Neural progenitor cell (in vitro differentiated cells): ENCODE data around the gene LRRC49. TPM values are rescaled to one million over a fixed set of nuclear protein-coding genes. Genes with fewer than 3 reads are reported as not detected.

Source experiments
- DNase-seq: peaks from one replicate; pipeline ENCODE4 v3.0.0-alpha.2; 2016; ENCODE audit warnings: low spot score
- H2AFZ ChIP-seq: fragments of 200-600 bp; sonication (generic); replicated peaks from 2 replicates; pipeline ENCODE4 v1.6.1; 2016; ENCODE audit warnings: antibody characterized with exemption
- H3F3A ChIP-seq: fragments of 200-600 bp; sonication (generic); 2 replicates; pipeline ENCODE4 v1.6.1; 2016; ENCODE audit warnings: antibody characterized with exemption, low read depth
- H3K27ac ChIP-seq: fragments of 200-600 bp; sonication (generic); 2 replicates; pipeline ENCODE4 v1.5.1; 2016; ENCODE audit warnings: mild to moderate bottlenecking
- H3K27me3 ChIP-seq: fragments of 200-600 bp; sonication (generic); 2 replicates; pipeline ENCODE4 v1.6.1; 2016; ENCODE audit warnings: mild to moderate bottlenecking, moderate library complexity
- H3K36me3 ChIP-seq: fragments of 200-600 bp; sonication (generic); 2 replicates; pipeline ENCODE4 v1.5.1; 2016
- H3K4me1 ChIP-seq: fragments of 200-600 bp; sonication (generic); 2 replicates; pipeline ENCODE4 v1.6.1; 2016; ENCODE audit warnings: mixed run types
- H3K4me2 ChIP-seq: fragments of 200-600 bp; sonication (generic); 2 replicates; pipeline ENCODE4 v1.6.1; 2016
- H3K4me3 ChIP-seq: fragments of 200-600 bp; sonication (generic); 2 replicates; pipeline ENCODE4 v1.5.1; 2016
- H3K79me2 ChIP-seq: fragments of 200-600 bp; sonication (generic); 2 replicates; pipeline ENCODE4 v1.6.1; 2016; ENCODE audit warnings: low read depth
- H3K9ac ChIP-seq: fragments of 200-600 bp; sonication (generic); 2 replicates; pipeline ENCODE4 v1.6.1; 2016
- H3K9me3 ChIP-seq: fragments of 200-600 bp; sonication (generic); 2 replicates; pipeline ENCODE4 v1.5.1; 2016; ENCODE audit warnings: low read depth
- H4K20me1 ChIP-seq: fragments of 200-600 bp; sonication (generic); 2 replicates; pipeline ENCODE4 v1.6.1; 2016; ENCODE audit warnings: low read depth
- H3K27ac Mint-ChIP-seq: 3 replicates; pipeline ENCODE4 v1.8.0; 2021; ENCODE audit warnings: mixed read lengths
- H3K27me3 Mint-ChIP-seq: 2 replicates; pipeline ENCODE4 v1.8.0; 2022; ENCODE audit warnings: low read depth, mild to moderate bottlenecking, inconsistent platforms, moderate library complexity, mixed read lengths; ENCODE audit not compliant: insufficient read depth
- H3K36me3 Mint-ChIP-seq: 3 replicates; pipeline ENCODE4 v1.8.0; 2021; ENCODE audit warnings: mixed read lengths
- H3K4me1 Mint-ChIP-seq: 3 replicates; pipeline ENCODE4 v1.8.0; 2021; ENCODE audit warnings: mixed read lengths
- H3K4me3 Mint-ChIP-seq: 3 replicates; pipeline ENCODE4 v1.8.0; 2021; ENCODE audit warnings: mild to moderate bottlenecking, moderate library complexity, mixed read lengths
- H3K9me3 Mint-ChIP-seq: 3 replicates; pipeline ENCODE4 v1.8.0; 2020; ENCODE audit warnings: mixed read lengths
- CTCF ChIP-seq: fragments of 200-600 bp; sonication (generic); IDR thresholded peaks from 2 replicates; pipeline ENCODE4 v1.5.1; 2017; ENCODE audit warnings: antibody characterized with exemption, mild to moderate bottlenecking
- EZH2 ChIP-seq: fragments of 200-600 bp; sonication (generic); IDR thresholded peaks from 2 replicates; pipeline ENCODE4 v1.6.1; 2017; ENCODE audit warnings: antibody characterized with exemption, mild to moderate bottlenecking, moderate library complexity
- EZH2phosphoT487 ChIP-seq: fragments of 200-600 bp; sonication (generic); IDR thresholded peaks from 2 replicates; pipeline ENCODE4 v1.6.1; 2017; ENCODE audit warnings: antibody characterized with exemption
- total RNA-seq: library from RNA; depleted of rRNA; stranded (reverse); fragments of >200 nt; gene quantifications from 2 replicates; pipeline ENCODE4 v1.2.3, GENCODE V29; 2015; ENCODE audit warnings: low replicate concordance

The LRRC49 gene
- total RNA-seq, 1 donor from 2014 or later = 62.4 TPM

- Histone ChIP-seq H3K4me1 (no peaks in the 10 kb centered on the region), H4K20me1 (no peaks in the 10 kb centered on the region)
- peaks cover 3% of the 10 kb centered on the region for H3K27me3 Mint-ChIP-seq
These were observed 102.9 kb downstream of the LRRC49 start for GRCh38 chr15:70995383-70995970.

GRCh38 chr15:70998319-70998718, 105.7 kb downstream of the LRRC49 start:
- Mint-ChIP-seq H3K4me1 (no peaks in the 10 kb centered on the region), H3K9me3 (peaks cover 12% of the 10 kb centered on the region), H3K4me3 (no peak overlapping the region), H3K27me3 (peaks cover 3% of the 10 kb centered on the region), H3K27ac (no peak overlapping the region), H3K36me3 (peaks cover 28% of the 10 kb centered on the region)
- H3K36me3 ChIP-seq = peaks cover 11% of the 10 kb centered on the region
- H3K4me3 ChIP-seq = no peak overlapping the region
- no peak overlapping the region for H3K9ac ChIP-seq
- H3K9me3 ChIP-seq = peaks cover 10% of the 10 kb centered on the region
- H2AFZ ChIP-seq = no peak overlapping the region
- no peaks in the 10 kb centered on the region for H3K27me3 ChIP-seq
- H3K4me2 ChIP-seq = no peak overlapping the region
- no peaks in the 10 kb centered on the region for H3F3A ChIP-seq
- no peak overlapping the region for H3K27ac ChIP-seq
- no peaks in the 10 kb centered on the region for H4K20me1 ChIP-seq
- no peak for DNase-seq
- no peaks in the 10 kb centered on the region for H3K79me2 ChIP-seq
- no peak for TF ChIP-seq EZH2phosphoT487
- H3K4me1 ChIP-seq = no peaks in the 10 kb centered on the region

More at GRCh38 chr15:70995383-70995970, 102.9 kb downstream of the LRRC49 start:
- no peak overlapping the region for H3K27ac Mint-ChIP-seq
- no peak overlapping the region for H3K27ac ChIP-seq
- peaks cover 22% of the 10 kb centered on the region for H3K36me3 ChIP-seq
- no peaks in the 10 kb centered on the region for H3K79me2 ChIP-seq
- peaks cover 39% of the 10 kb centered on the region for H3K36me3 Mint-ChIP-seq
- H3K9me3 Mint-ChIP-seq = peaks cover 17% of the 10 kb centered on the region
- H3K9ac ChIP-seq = no peak overlapping the region
- H3K9me3 ChIP-seq = peaks cover 10% of the 10 kb centered on the region
- no peaks in the 10 kb centered on the region for H3K27me3 ChIP-seq
- H3K4me2 ChIP-seq = no peak overlapping the region
- no peak overlapping the region for H3K4me3 Mint-ChIP-seq
- no peaks in the 10 kb centered on the region for H3F3A ChIP-seq
- TF ChIP-seq CTCF = no peak
- TF ChIP-seq EZH2phosphoT487 = no peak
- no peak for TF ChIP-seq EZH2
- H3K4me3 ChIP-seq = no peak overlapping the region
- DNase-seq = no peak
- H3K4me1 Mint-ChIP-seq = no peaks in the 10 kb centered on the region
- no peak overlapping the region for H2AFZ ChIP-seq

- no peak overlapping the region for H3K27ac Mint-ChIP-seq
These were observed 109.7 kb downstream of the LRRC49 start for GRCh38 chr15:71002316-71002715.

More at GRCh38 chr15:71002316-71002715, 109.7 kb downstream of the LRRC49 start:
- H3K36me3 Mint-ChIP-seq = peaks cover 28% of the 10 kb centered on the region
- Histone ChIP-seq H3K4me3 (no peak overlapping the region), H3K4me2 (no peak overlapping the region), H3K9me3 (peaks cover 10% of the 10 kb centered on the region), H4K20me1 (no peaks in the 10 kb centered on the region), H3K27ac (no peak overlapping the region), H3F3A (no peaks in the 10 kb centered on the region), H3K36me3 (peaks cover 8% of the 10 kb centered on the region), H2AFZ (no peak overlapping the region), H3K79me2 (no peaks in the 10 kb centered on the region), H3K27me3 (no peaks in the 10 kb centered on the region), H3K4me1 (no peaks in the 10 kb centered on the region), H3K9ac (no peak overlapping the region)
- H3K27me3 Mint-ChIP-seq = peaks cover 3% of the 10 kb centered on the region
- no peak overlapping the region for H3K4me3 Mint-ChIP-seq
- no peak for DNase-seq
- H3K4me1 Mint-ChIP-seq = no peaks in the 10 kb centered on the region
- no peak for TF ChIP-seq EZH2
- no peak for TF ChIP-seq CTCF
- peaks cover 12% of the 10 kb centered on the region for H3K9me3 Mint-ChIP-seq
